ENCODE data around the gene LIPM. TPM values are rescaled to one million over a fixed set of nuclear protein-coding genes. Genes with fewer than 3 reads are reported as not detected.

The LIPM gene
- total RNA-seq, 1 experiment from 2014 or later: not detected

Other genes with a start within 250 kb of the LIPM start
- not detected in 2 replicates for gene RNLS, start 219.4 kb upstream of the LIPM start, total RNA-seq (2014; rRNA removed)
- gene LIPJ, start 216.0 kb upstream of the LIPM start, total RNA-seq (2014; rRNA removed): not detected in 2 replicates
- 0.32 TPM in 1 of 2 replicates, not detected in the other for gene LIPF, start 138.3 kb upstream of the LIPM start, total RNA-seq (2014; rRNA removed)
- gene LIPK, start 96.5 kb upstream of the LIPM start, total RNA-seq (2014; rRNA removed): 0.17 TPM in 1 of 2 replicates, not detected in the other
- not detected in 2 replicates for gene LIPN, start 42.7 kb upstream of the LIPM start, total RNA-seq (2014; rRNA removed)
- gene ANKRD22, start 49.1 kb downstream of the LIPM start, total RNA-seq (2014; rRNA removed): 0.38 and 0.46 TPM in 2 replicates
- 57.1 and 69.0 TPM in 2 replicates for gene STAMBPL1, start 77.5 kb downstream of the LIPM start, total RNA-seq (2014; rRNA removed)
- 105 and 119 TPM in 2 replicates for gene ACTA2, start 150.0 kb downstream of the LIPM start, total RNA-seq (2014; rRNA removed)
- 55.0 and 55.7 TPM in 2 replicates for gene FAS, start 188.1 kb downstream of the LIPM start, total RNA-seq (2014; rRNA removed)

Measured in LHCN-M2 (cell line).